Gastrocnemius medialis (tissue), 4 donors: ENCODE measurements around the gene EEF1A2. TPM values are rescaled to one million over a fixed set of nuclear protein-coding genes. Genes with fewer than 3 reads are reported as not detected.

Source experiments
- ATAC-seq, 2 donors: fragments of 150-250 bp; one replicate each; pipeline ENCODE4 v1.9.1; 2016
- DNase-seq, 2 donors: peaks; one replicate each; pipeline ENCODE4 v3.0.0-alpha.2; 2019
- H3K27ac ChIP-seq, 4 donors: fragments of 200-600 bp; sonication (generic); 1 replicate in 1 of 4; 2 replicates in 3 of 4; pipeline ENCODE4 v1.5.1; 2016 to 2018; ENCODE audit warnings: mild to moderate bottlenecking in 2 of 4, moderate library complexity in 1 of 4
- H3K27me3 ChIP-seq, 3 donors: fragments of 200-600 bp; sonication (generic) in 2 of 3; 1 replicate in 1 of 3; 2 replicates in 2 of 3; pipeline versions ENCODE4 v1.5.1 to v1.6.0; 2016 to 2019; ENCODE audit warnings: mild to moderate bottlenecking in 1 of 3, moderate library complexity in 1 of 3
- H3K36me3 ChIP-seq, 2 donors: fragments of 200-600 bp; sonication (generic) in 1 of 2; one replicate each; pipeline ENCODE4 v1.5.1; 2017 to 2018
- H3K4me1 ChIP-seq, 2 donors: fragments of 200-600 bp; sonication (generic) in 1 of 2; one replicate each; pipeline ENCODE4 v1.5.1; 2016 to 2017; ENCODE audit warnings: mild to moderate bottlenecking in 2 of 2
- H3K4me3 ChIP-seq, 4 donors: fragments of 200-600 bp; sonication (generic) in 3 of 4; 1 replicate in 1 of 4; 2 replicates in 3 of 4; pipeline ENCODE4 v1.5.1; 2016 to 2019; ENCODE audit warnings: mild to moderate bottlenecking in 2 of 4
- H3K9me3 ChIP-seq, 3 donors: fragments of 200-600 bp; sonication (generic) in 2 of 3; 1 replicate in 1 of 3; 2 replicates in 2 of 3; pipeline ENCODE4 v1.5.1; 2016 to 2019
- POLR2A ChIP-seq, 2 donors: fragments of 450-650 bp; IDR thresholded peaks; one replicate each; pipeline ENCODE4 v1.6.1; 2017; ENCODE audit warnings: antibody characterized with exemption in 2 of 2, mild to moderate bottlenecking in 2 of 2, moderate library complexity in 2 of 2
- in situ Hi-C, 4 donors: fragments of 200-750 bp; cut with MboI; loops; one replicate each; pipeline versions ENCODE4 v1.15.0 to v1.8.0; 2017; ENCODE audit warnings: low sequenced_read_pairs in 4 of 4
- intact Hi-C: fragments of 100-400 bp; cut with DNase I; formaldehyde crosslinking; loops from one replicate; pipeline ENCODE4 v1.15.1; 2023; ENCODE audit warnings: low total_unique reads
- total RNA-seq, 4 donors: library from RNA; depleted of rRNA; stranded (reverse); fragments of >200 nt; gene quantifications; one replicate each; pipeline versions ENCODE4 v1.1.0 to v1.2.3, GENCODE V29; 2016
- TF ChIP-seq, protein P1 (sequence below), 5 experiments: fragments of 450-650 bp in 3 of 5; fragments of 200-600 bp in 2 of 5; sonication (generic) in 2 of 5; IDR thresholded peaks in 4 of 5; conservative IDR thresholded peaks in 1 of 5; 1 replicate in 4 of 5; 2 replicates in 1 of 5; pipeline ENCODE4 v1.5.1; 2016 to 2019; ENCODE audit warnings: antibody characterized with exemption in 5 of 5, mild to moderate bottlenecking in 3 of 5, moderate library complexity in 3 of 5

EEF1A2 gene
- total RNA-seq, 4 donors from 2014 or later: 1,736 to 2,603 (median 2,395) TPM

DNA sequence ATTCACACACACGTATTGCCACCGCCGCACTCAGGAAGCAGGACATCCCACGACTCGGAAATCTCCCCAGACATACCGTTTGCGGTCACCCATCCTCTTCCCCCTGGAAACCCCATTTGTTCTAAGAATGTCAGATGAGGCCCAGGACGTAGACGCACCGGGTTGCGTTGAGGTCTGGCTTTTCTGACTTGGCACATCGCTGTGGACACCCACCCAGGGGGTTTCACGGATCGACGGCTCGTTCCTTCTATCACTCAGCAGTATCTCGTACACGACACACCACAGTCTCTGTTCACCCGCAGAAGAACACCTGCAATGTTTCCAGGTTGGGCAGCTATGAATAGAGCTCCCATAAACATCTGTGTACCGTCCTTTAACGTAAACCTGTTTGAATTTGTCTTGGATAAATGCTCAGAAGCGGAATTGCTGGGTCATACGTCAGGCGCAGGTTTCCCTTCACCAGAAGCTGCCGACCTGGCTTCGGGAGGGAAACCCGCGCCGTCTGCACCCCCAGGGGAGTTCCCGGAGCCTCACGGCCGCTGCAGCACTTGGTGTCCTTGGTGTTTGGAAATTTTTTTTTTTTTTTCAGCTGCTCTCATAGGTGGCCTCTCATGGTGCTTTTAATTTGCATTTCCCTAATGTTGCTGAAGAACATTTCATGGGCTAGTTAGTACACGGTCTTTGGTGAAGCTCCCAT, 9.3 kb upstream of the EEF1A2 start:
- no peak for ATAC-seq
- DNase-seq: peak in 1 of 2 donors; percentile 8
- intact Hi-C loops: no loop called here
- no peak for TF ChIP-seq POLR2A (IDR thresholded peaks at IDR 0.05)
- TF ChIP-seq, protein P1, sequence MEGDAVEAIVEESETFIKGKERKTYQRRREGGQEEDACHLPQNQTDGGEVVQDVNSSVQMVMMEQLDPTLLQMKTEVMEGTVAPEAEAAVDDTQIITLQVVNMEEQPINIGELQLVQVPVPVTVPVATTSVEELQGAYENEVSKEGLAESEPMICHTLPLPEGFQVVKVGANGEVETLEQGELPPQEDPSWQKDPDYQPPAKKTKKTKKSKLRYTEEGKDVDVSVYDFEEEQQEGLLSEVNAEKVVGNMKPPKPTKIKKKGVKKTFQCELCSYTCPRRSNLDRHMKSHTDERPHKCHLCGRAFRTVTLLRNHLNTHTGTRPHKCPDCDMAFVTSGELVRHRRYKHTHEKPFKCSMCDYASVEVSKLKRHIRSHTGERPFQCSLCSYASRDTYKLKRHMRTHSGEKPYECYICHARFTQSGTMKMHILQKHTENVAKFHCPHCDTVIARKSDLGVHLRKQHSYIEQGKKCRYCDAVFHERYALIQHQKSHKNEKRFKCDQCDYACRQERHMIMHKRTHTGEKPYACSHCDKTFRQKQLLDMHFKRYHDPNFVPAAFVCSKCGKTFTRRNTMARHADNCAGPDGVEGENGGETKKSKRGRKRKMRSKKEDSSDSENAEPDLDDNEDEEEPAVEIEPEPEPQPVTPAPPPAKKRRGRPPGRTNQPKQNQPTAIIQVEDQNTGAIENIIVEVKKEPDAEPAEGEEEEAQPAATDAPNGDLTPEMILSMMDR (IDR thresholded peaks at IDR 0.05 in 4 of 5, conservative IDR thresholded peaks at IDR 0.05 in 1 of 5): no peak
- Histone ChIP-seq H3K9me3 (no peaks in the 10 kb centered on the region), H3K36me3 (no peaks in the 10 kb centered on the region), H3K27ac (peak overlapping the region in 3 of 4 donors; percentile 79 to 81 (median 81)), H3K27me3 (no peaks in the 10 kb centered on the region), H3K4me1 (peaks cover 9 to 10% of the 10 kb centered on the region in 2 donors), H3K4me3 (no peak overlapping the region)
- in situ Hi-C loops: no loop called here

DNA sequence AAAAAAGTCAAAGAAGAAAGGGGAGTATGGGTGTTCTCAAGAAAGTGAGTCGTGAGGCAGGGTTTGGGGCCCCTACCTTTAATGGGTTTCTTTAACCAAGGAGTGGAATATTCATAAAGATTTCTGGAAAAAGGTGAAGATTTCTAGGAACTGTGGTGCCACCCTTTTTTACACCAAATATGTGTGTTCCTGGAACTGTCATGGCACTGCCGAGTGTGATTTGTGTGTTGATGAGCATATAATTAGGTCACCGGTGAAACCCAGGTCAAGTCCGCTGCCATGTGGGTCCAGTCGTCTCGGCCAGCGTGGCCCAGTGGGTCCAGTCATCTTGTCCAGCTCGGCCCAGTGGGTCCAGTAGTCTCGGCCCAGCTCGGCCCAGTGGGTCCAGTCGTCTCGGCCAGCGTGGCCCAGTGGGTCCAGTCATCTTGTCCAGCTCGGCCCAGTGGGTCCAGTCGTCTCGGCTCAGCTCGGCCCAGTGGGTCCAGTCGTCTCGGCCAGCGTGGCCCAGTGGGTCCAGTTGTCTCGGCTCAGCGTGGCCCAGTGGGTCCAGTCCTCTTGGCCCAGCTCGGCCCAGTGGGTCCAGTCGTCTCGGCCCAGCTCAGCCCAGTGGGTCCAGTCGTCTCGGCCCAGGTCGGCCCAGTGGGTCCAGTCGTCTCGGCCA, 8.3 kb upstream of the EEF1A2 start:
- Histone ChIP-seq H3K9me3 (no peaks in the 10 kb centered on the region), H3K27ac (no peak overlapping the region), H3K4me3 (no peak overlapping the region), H3K27me3 (no peaks in the 10 kb centered on the region), H3K36me3 (no peaks in the 10 kb centered on the region), H3K4me1 (peaks cover 14% of the 10 kb centered on the region in 2 donors)
- in situ Hi-C loops: no loop called here
- peak in 1 of 2 donors; percentile 8 for DNase-seq
- no peak for ATAC-seq
- TF ChIP-seq, protein P1 (IDR thresholded peaks at IDR 0.05 in 4 of 5, conservative IDR thresholded peaks at IDR 0.05 in 1 of 5): no peak
- no peak for TF ChIP-seq POLR2A (IDR thresholded peaks at IDR 0.05)
- intact Hi-C loops: no loop called here

DNA sequence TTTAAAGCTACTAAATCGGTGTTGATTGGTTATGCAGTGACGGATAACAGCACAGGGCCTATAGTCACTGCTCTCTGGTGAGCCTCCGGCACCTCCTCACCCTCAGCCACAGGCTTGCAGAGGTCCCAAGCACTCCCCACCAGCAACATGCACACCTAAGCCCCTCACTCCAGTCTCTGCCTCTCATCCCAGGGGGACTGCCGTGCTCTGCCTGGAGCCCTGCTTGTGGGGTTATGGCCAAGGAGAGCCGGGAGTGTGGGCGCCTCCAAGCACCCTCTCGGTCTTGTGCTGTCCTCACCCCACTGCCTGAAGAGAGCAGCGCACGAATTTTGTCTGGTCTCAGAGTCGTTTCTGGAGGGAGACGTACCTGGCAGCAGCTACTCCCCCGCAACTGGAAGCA, 6.8 kb upstream of the EEF1A2 start:
- Histone ChIP-seq H3K4me3 (no peak overlapping the region), H3K27me3 (no peaks in the 10 kb centered on the region), H3K36me3 (no peaks in the 10 kb centered on the region), H3K4me1 (peaks cover 24 to 26% of the 10 kb centered on the region in 2 donors), H3K27ac (peak overlapping the region in 1 of 4 donors; percentile 43), H3K9me3 (no peaks in the 10 kb centered on the region)
- intact Hi-C loops: no loop called here
- DNase-seq (no peak), ATAC-seq (no peak)
- no peak for TF ChIP-seq POLR2A (IDR thresholded peaks at IDR 0.05)
- TF ChIP-seq, protein P1 (IDR thresholded peaks at IDR 0.05 in 4 of 5, conservative IDR thresholded peaks at IDR 0.05 in 1 of 5): no peak
- in situ Hi-C loops: no loop called here

DNA sequence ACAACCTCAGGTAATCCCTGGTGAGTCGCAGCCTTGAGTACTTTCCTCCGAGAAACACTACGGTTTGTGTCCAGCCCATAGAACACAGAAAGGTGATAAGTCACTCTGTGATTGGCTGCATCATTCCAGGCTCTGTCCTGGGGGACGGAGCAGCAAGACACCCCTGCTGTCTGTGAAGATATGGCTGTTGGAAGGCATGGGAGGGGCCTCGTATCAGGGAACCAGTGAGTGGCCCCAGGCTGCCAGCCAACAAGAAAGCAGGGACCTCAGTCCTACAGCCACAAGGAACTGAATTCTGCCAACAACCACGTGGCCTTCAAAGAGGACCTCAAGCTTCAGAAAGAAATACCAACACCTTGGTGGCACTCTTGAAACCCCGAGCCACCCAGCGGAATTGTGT, 6.4 kb upstream of the EEF1A2 start:
- H3K9me3 ChIP-seq: no peaks in the 10 kb centered on the region
- no peaks in the 10 kb centered on the region for H3K27me3 ChIP-seq
- in situ Hi-C loops: no loop called here
- intact Hi-C loops: no loop called here
- no peak overlapping the region for H3K27ac ChIP-seq
- TF ChIP-seq, protein P1 (IDR thresholded peaks at IDR 0.05 in 4 of 5, conservative IDR thresholded peaks at IDR 0.05 in 1 of 5): no peak
- TF ChIP-seq POLR2A (IDR thresholded peaks at IDR 0.05): no peak
- DNase-seq: peak in 1 of 2 donors; percentile 6
- H3K4me3 ChIP-seq: no peak overlapping the region
- no peak for ATAC-seq
- H3K36me3 ChIP-seq: no peaks in the 10 kb centered on the region
- H3K4me1 ChIP-seq: peaks cover 26% of the 10 kb centered on the region in 2 donors
